Calu3 (cell line): ENCODE results near the gene PRKCA. TPM values are rescaled to one million over a fixed set of nuclear protein-coding genes. Genes with fewer than 3 reads are reported as not detected.

ENCODE experiments used
- BruUV-seq: library from RNA; stranded (reverse); fragments of 400-500 nt; replicated peaks from 2 replicates; lab custom pipeline; 2021; lab: Mats Ljungman, UMichigan
- CTCF ChIA-PET: fragments of 300-600 bp; sonication (Branson Sonifier 250); formaldehyde crosslinking; loops from one replicate; lab custom pipeline; 2022; ENCODE audit warnings: antibody characterized with exemption; lab: Charles Lee
- DNase-seq: peaks from one replicate; pipeline ENCODE4 v3.0.0; 2022
- H3K27ac Mint-ChIP-seq: one replicate; pipeline ENCODE4 v1.8.0; 2022; ENCODE audit warnings: mixed read lengths; ENCODE audit not compliant: unreplicated experiment
- H3K27me3 Mint-ChIP-seq: one replicate; pipeline ENCODE4 v1.8.0; 2022; ENCODE audit warnings: mixed read lengths; ENCODE audit not compliant: unreplicated experiment
- H3K36me3 Mint-ChIP-seq: one replicate; pipeline ENCODE4 v1.8.0; 2022; ENCODE audit warnings: mild to moderate bottlenecking, moderate library complexity, mixed read lengths; ENCODE audit not compliant: insufficient read depth, unreplicated experiment
- H3K4me1 Mint-ChIP-seq: one replicate; pipeline ENCODE4 v1.8.0; 2022; ENCODE audit warnings: mild to moderate bottlenecking, low read depth, mixed read lengths; ENCODE audit not compliant: unreplicated experiment
- H3K4me3 Mint-ChIP-seq: one replicate; pipeline ENCODE4 v1.8.0; 2022; ENCODE audit warnings: mild to moderate bottlenecking, low read depth, moderate library complexity, mixed read lengths; ENCODE audit not compliant: unreplicated experiment
- H3K9me3 Mint-ChIP-seq: one replicate; pipeline ENCODE4 v1.8.0; 2022; ENCODE audit warnings: low read depth, mixed read lengths; ENCODE audit not compliant: unreplicated experiment
- intact Hi-C: fragments of 100-400 bp; cut with micrococcal nuclease; formaldehyde crosslinking; loops from one replicate; pipeline ENCODE4 v1.10.0; 2022; ENCODE audit not compliant: unreplicated experiment
- total RNA-seq: library from RNA; stranded (reverse); gene quantifications from 2 replicates; pipeline ENCODE4 v1.2.3, GENCODE V29; 2022
- TF ChIP-seq, protein P1 (sequence below): fragments of 200-600 bp; IDR thresholded peaks from one replicate; pipeline ENCODE4 v1.8.0; 2022; ENCODE audit warnings: antibody characterized with exemption; ENCODE audit not compliant: unreplicated experiment

PRKCA gene
- total RNA-seq, 1 experiment from 2014 or later: 126 TPM

DNA sequence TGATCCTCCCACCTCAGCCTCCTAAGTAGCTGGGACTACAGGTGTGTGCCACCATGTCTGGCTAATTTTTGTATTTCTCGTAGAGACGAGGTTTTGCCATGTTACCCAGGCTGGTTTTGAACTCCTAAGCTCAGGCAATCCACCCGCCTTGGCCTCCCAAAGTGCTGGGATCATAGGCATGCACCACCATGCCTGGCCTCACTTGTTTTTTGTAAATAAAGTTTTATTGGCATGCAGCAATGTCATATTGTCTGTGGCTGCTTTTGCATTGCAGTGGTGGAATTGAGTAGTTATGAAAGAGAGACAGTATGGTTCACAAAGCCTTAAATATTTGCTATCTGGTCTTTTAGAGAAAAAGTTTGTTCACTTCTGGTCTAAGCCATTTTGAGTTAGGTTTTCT is 124.7 kb downstream of the PRKCA start:
- intact Hi-C loops: no loop called here
- Mint-ChIP-seq H3K27ac (no peak overlapping the region), H3K9me3 (no peaks in the 10 kb centered on the region), H3K36me3 (peaks cover 18% of the 10 kb centered on the region), H3K4me3 (no peak overlapping the region), H3K4me1 (peaks cover 57% of the 10 kb centered on the region), H3K27me3 (no peaks in the 10 kb centered on the region)
- DNase-seq: no peak
- BruUV-seq: no TSS peak
- TF ChIP-seq, protein P1, sequence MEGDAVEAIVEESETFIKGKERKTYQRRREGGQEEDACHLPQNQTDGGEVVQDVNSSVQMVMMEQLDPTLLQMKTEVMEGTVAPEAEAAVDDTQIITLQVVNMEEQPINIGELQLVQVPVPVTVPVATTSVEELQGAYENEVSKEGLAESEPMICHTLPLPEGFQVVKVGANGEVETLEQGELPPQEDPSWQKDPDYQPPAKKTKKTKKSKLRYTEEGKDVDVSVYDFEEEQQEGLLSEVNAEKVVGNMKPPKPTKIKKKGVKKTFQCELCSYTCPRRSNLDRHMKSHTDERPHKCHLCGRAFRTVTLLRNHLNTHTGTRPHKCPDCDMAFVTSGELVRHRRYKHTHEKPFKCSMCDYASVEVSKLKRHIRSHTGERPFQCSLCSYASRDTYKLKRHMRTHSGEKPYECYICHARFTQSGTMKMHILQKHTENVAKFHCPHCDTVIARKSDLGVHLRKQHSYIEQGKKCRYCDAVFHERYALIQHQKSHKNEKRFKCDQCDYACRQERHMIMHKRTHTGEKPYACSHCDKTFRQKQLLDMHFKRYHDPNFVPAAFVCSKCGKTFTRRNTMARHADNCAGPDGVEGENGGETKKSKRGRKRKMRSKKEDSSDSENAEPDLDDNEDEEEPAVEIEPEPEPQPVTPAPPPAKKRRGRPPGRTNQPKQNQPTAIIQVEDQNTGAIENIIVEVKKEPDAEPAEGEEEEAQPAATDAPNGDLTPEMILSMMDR: no peak
- CTCF ChIA-PET: no interaction called here

DNA sequence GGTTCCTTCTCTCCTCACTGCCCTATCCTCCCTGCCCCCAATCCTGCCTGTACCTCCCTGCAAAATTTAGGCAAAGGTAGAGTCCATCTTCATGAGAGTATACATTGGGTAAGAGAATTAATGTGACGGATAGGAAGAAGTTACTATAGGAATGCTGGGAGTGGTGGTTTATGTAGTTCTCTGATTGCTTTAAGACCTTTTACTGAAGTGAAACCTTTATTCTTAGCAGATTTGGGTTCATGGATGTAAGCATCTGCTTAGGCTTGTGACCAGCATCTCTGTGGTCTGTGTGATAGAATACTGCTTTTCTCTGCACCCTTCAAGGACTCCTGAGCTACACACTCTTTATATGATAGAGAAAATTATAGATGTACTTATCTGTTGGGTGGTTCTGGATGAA is 127.3 kb downstream of the PRKCA start:
- no peaks in the 10 kb centered on the region for H3K9me3 Mint-ChIP-seq
- intact Hi-C loops: no loop called here
- DNase-seq: no peak
- TF ChIP-seq, protein P1: no peak
- H3K27me3 Mint-ChIP-seq: no peaks in the 10 kb centered on the region
- no TSS peak for BruUV-seq
- peaks cover 10% of the 10 kb centered on the region for H3K36me3 Mint-ChIP-seq
- no peak overlapping the region for H3K27ac Mint-ChIP-seq
- CTCF ChIA-PET: interaction anchor here (0.6 kb wide), 1 partner anchor 905 kb away, joined by 5 read pairs; no protein-coding TSS in a partner anchor
- no peak overlapping the region for H3K4me3 Mint-ChIP-seq
- H3K4me1 Mint-ChIP-seq: peaks cover 43% of the 10 kb centered on the region

DNA sequence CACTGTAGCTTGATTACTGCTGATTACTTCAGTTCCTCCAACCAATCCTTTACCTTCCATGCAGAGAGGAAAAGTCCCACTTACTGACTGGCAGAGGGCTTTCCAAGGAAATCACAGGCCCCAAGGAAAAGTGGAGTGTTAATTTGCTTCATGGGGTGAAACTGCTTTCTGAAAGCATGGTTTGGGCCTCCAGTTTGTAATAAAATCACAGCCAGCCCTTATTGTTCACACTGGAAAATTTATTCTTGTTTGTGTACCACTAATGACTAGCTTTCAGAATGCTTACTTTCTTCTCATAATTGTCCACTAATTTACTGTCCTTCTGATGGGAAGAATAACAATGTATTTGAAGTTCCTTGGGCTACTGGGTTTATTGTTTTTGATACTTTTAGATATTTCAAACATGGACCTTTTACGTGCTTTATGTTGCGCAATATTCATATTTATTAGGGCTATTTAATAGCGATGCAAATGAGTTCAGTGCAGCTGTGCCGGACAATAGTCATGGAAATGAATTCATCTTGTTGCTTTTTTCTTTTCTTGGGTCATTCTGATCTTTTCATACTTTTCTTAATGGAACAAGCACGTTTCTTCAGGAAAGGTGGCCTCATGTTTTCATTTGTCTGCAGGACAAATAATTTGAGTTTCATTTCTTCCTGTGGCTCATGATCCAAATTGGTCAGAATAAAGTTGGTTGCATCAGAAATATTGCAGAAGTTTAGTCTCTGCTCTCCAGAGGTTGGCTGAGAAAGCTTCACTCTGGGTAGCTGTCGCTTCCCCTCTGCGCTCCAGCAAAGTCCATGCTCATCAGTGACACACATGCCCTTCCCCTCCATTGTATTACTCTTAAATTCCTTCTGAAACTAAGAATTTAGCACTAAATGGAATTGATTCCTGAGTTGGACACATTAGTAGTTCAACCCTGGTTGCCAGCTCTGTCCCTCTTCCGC is 128.7 kb downstream of the PRKCA start:
- Mint-ChIP-seq H3K4me1 (peaks cover 30% of the 10 kb centered on the region), H3K36me3 (no peaks in the 10 kb centered on the region), H3K27ac (no peak overlapping the region), H3K27me3 (no peaks in the 10 kb centered on the region), H3K4me3 (no peak overlapping the region), H3K9me3 (no peaks in the 10 kb centered on the region)
- BruUV-seq: no TSS peak
- TF ChIP-seq, protein P1: no peak
- CTCF ChIA-PET: no interaction called here
- intact Hi-C loops: no loop called here
- DNase-seq: no peak

DNA sequence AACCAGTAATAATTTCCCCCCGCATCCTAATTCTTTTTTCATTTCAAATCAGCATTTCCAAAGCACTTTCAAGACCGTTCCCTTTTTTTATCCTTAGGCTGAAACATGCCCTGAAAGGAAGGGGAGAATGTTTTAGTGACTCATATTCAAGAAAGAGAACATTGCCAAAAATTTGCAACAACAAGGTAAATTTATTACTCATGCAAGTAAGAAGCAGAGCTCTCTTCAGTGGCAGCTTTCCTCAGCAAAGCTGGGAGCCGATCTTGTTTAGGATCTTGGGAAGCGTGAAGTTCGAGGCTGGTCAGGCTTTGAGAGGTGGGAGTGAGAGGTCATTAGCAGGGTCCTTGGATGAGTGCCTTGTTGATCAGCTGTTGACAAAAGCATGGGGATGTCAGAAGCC is 129.5 kb downstream of the PRKCA start:
- DNase-seq: no peak
- intact Hi-C loops: no loop called here
- no peaks in the 10 kb centered on the region for H3K9me3 Mint-ChIP-seq
- BruUV-seq: no TSS peak
- no peak overlapping the region for H3K27ac Mint-ChIP-seq
- H3K4me1 Mint-ChIP-seq: peaks cover 24% of the 10 kb centered on the region
- H3K27me3 Mint-ChIP-seq: no peaks in the 10 kb centered on the region
- no peaks in the 10 kb centered on the region for H3K36me3 Mint-ChIP-seq
- CTCF ChIA-PET: no interaction called here
- TF ChIP-seq, protein P1: no peak
- H3K4me3 Mint-ChIP-seq: no peak overlapping the region
